Cerebellar nuclear complex (tissue), 1 donor: Measurements from ENCODE around the gene PCOLCE2.

Experiments used
- DNase-seq, 2 experiments: peaks; one replicate each; lab custom pipeline; 2025; lab: John Stamatoyannopoulos, UW

PCOLCE2 gene

GRCh38 chr3:142808103-142808917 is 80.6 kb downstream of the PCOLCE2 start:
- no peak for DNase-seq

- no peak for DNase-seq
Observed at GRCh38 chr3:142802891-142803290, 86.0 kb downstream of the PCOLCE2 start.

- no peak for DNase-seq
Observed at GRCh38 chr3:142801746-142802145, 87.1 kb downstream of the PCOLCE2 start.

- no peak for DNase-seq
Observed at GRCh38 chr3:142796823-142797222, 92.1 kb downstream of the PCOLCE2 start.

GRCh38 chr3:142795332-142795731 is 93.6 kb downstream of the PCOLCE2 start:
- DNase-seq, result no peak

- DNase-seq, result no peak
Observed at GRCh38 chr3:142794508-142794907, 94.4 kb downstream of the PCOLCE2 start.

GRCh38 chr3:142787719-142788118 is 101.2 kb downstream of the PCOLCE2 start:
- no peak for DNase-seq

GRCh38 chr3:142785996-142786395 is 102.9 kb downstream of the PCOLCE2 start:
- no peak for DNase-seq

- DNase-seq, result no peak
Observed at GRCh38 chr3:142784228-142784627, 104.7 kb downstream of the PCOLCE2 start.

GRCh38 chr3:142782616-142783015 is 106.3 kb downstream of the PCOLCE2 start:
- no peak for DNase-seq

GRCh38 chr3:142779591-142779990 is 109.3 kb downstream of the PCOLCE2 start:
- DNase-seq, result no peak

GRCh38 chr3:142778541-142778940 is 110.3 kb downstream of the PCOLCE2 start:
- no peak for DNase-seq

- no peak for DNase-seq
Observed at GRCh38 chr3:142777927-142778326, 111.0 kb downstream of the PCOLCE2 start.

- no peak for DNase-seq
Observed at GRCh38 chr3:142768338-142768737, 120.5 kb downstream of the PCOLCE2 start.
